ENCODE measurements around the gene DET1.

Gene DET1

GRCh38 chr15:88498996-88499395 lies 47.5 kb downstream of the DET1 start:
- Histone ChIP-seq H3K9me3 (ENCODE audit: control insufficient read depth, insufficient read depth, low read length) (no peaks in the 10 kb centered on the region), H4K20me1 (ENCODE audit: control insufficient read depth, insufficient read depth, low read depth, low read length) (no peaks in the 10 kb centered on the region), H3K36me3 (ENCODE audit: control insufficient read depth, low read length) (no peaks in the 10 kb centered on the region), H3K27me3 (ENCODE audit: control insufficient read depth, low read length) (no peaks in the 10 kb centered on the region), H3K4me1 (ENCODE audit: control insufficient read depth, low read length) (no peaks in the 10 kb centered on the region), H3F3A (ENCODE audit: control insufficient read depth, insufficient read depth) (no peaks in the 10 kb centered on the region), H3K9me2 (replicated peaks; ENCODE audit: control insufficient read depth, low read length) (no peaks in the 10 kb centered on the region), H3K27ac (ENCODE audit: low read depth, low read length) (no peak overlapping the region), H3K4me3 (ENCODE audit: low read length) (no peak overlapping the region), H3K4me2 (ENCODE audit: low read length) (no peak overlapping the region), H3K79me2 (ENCODE audit: control insufficient read depth, low read length) (no peaks in the 10 kb centered on the region)
- TF ChIP-seq CTCF (IDR thresholded peaks at IDR 0.05; ENCODE audit: low read depth, low read length, poor library complexity, severe bottlenecking) (no peak), EZH2phosphoT487 (IDR thresholded peaks at IDR 0.05; ENCODE audit: borderline replicate concordance, low read length) (no peak)

- H3K9me2 ChIP-seq (replicated peaks; ENCODE audit: control insufficient read depth, low read length) = no peaks in the 10 kb centered on the region
- no peaks in the 10 kb centered on the region for H3K4me1 ChIP-seq (ENCODE audit: control insufficient read depth, low read length)
- H3F3A ChIP-seq (ENCODE audit: control insufficient read depth, insufficient read depth) = no peaks in the 10 kb centered on the region
- no peak overlapping the region for H3K27ac ChIP-seq (ENCODE audit: low read depth, low read length)
- H3K79me2 ChIP-seq (ENCODE audit: control insufficient read depth, low read length) = no peaks in the 10 kb centered on the region
- no peaks in the 10 kb centered on the region for H4K20me1 ChIP-seq (ENCODE audit: control insufficient read depth, insufficient read depth, low read depth, low read length)
- no peaks in the 10 kb centered on the region for H3K9me3 ChIP-seq (ENCODE audit: control insufficient read depth, insufficient read depth, low read length)
- H3K4me2 ChIP-seq (ENCODE audit: low read length) = no peak overlapping the region
- H3K36me3 ChIP-seq (ENCODE audit: control insufficient read depth, low read length) = no peaks in the 10 kb centered on the region
- H3K27me3 ChIP-seq (ENCODE audit: control insufficient read depth, low read length) = no peaks in the 10 kb centered on the region
- TF ChIP-seq EZH2phosphoT487 (IDR thresholded peaks at IDR 0.05; ENCODE audit: borderline replicate concordance, low read length) (no peak), CTCF (IDR thresholded peaks at IDR 0.05; ENCODE audit: low read depth, low read length, poor library complexity, severe bottlenecking) (no peak)
- H3K4me3 ChIP-seq (ENCODE audit: low read length) = no peak overlapping the region
Measured at GRCh38 chr15:88497109-88497765, 49.2 kb downstream of the DET1 start.

GRCh38 chr15:88493844-88494243 lies 52.6 kb downstream of the DET1 start:
- H3K36me3 ChIP-seq (ENCODE audit: control insufficient read depth, low read length) = no peaks in the 10 kb centered on the region
- H3K4me1 ChIP-seq (ENCODE audit: control insufficient read depth, low read length) = 0 out of 2 replicates have a peak, but pooled peaks cover 3% of the 10 kb centered on the region
- no peaks in the 10 kb centered on the region for H3K27me3 ChIP-seq (ENCODE audit: control insufficient read depth, low read length)
- H3K4me2 ChIP-seq (ENCODE audit: low read length) = no peak overlapping the region
- H3K9me3 ChIP-seq (ENCODE audit: control insufficient read depth, insufficient read depth, low read length) = no peaks in the 10 kb centered on the region
- no peak for TF ChIP-seq CTCF (IDR thresholded peaks at IDR 0.05; ENCODE audit: low read depth, low read length, poor library complexity, severe bottlenecking)
- no peak for TF ChIP-seq EZH2phosphoT487 (IDR thresholded peaks at IDR 0.05; ENCODE audit: borderline replicate concordance, low read length)
- H3K79me2 ChIP-seq (ENCODE audit: control insufficient read depth, low read length) = no peaks in the 10 kb centered on the region
- no peaks in the 10 kb centered on the region for H3F3A ChIP-seq (ENCODE audit: control insufficient read depth, insufficient read depth)
- H4K20me1 ChIP-seq (ENCODE audit: control insufficient read depth, insufficient read depth, low read depth, low read length) = no peaks in the 10 kb centered on the region
- H3K4me3 ChIP-seq (ENCODE audit: low read length) = no peak overlapping the region
- no peak overlapping the region for H3K27ac ChIP-seq (ENCODE audit: low read depth, low read length)
- H3K9me2 ChIP-seq (replicated peaks; ENCODE audit: control insufficient read depth, low read length) = no peaks in the 10 kb centered on the region
